Uterus (tissue), 4 donors: Measurements from ENCODE around the gene HMGCS2. TPM values are rescaled to one million over a fixed set of nuclear protein-coding genes. Genes with fewer than 3 reads are reported as not detected.

ENCODE experiments used
- DNase-seq, 2 donors: peaks; one replicate each; pipeline ENCODE4 v3.0.0-alpha.2; 2019 to 2020
- H3K27ac ChIP-seq, 2 donors: fragments of 200-600 bp; sonication (generic); 1 replicate in 1 of 2; 2 replicates in 1 of 2; pipeline ENCODE4 v1.5.1; 2016 to 2018
- H3K27me3 ChIP-seq, 2 donors: fragments of 200-600 bp; sonication (generic); one replicate each; pipeline ENCODE4 v1.5.1; 2018 to 2019; ENCODE audit warnings: control low read depth in 1 of 2
- H3K36me3 ChIP-seq, 2 donors: fragments of 200-600 bp; sonication (generic); one replicate each; pipeline ENCODE4 v1.5.1; 2019; ENCODE audit warnings: control low read depth in 1 of 2
- H3K4me1 ChIP-seq, 2 donors: fragments of 200-600 bp; sonication (generic); one replicate each; pipeline ENCODE4 v1.5.1; 2018 to 2019; ENCODE audit warnings: control low read depth in 1 of 2
- H3K4me3 ChIP-seq, 2 donors: fragments of 200-600 bp; sonication (generic); 1 replicate in 1 of 2; 2 replicates in 1 of 2; pipeline ENCODE4 v1.5.1; 2018 to 2019; ENCODE audit warnings: mild to moderate bottlenecking in 1 of 2
- H3K9me3 ChIP-seq, 2 donors: fragments of 200-600 bp; sonication (generic); one replicate each; pipeline ENCODE4 v1.5.1; 2019; ENCODE audit warnings: control low read depth in 1 of 2
- CTCF ChIP-seq, 4 experiments: fragments of 200-600 bp in 2 of 4; fragments of 450-650 bp in 2 of 4; sonication (generic) in 2 of 4; IDR thresholded peaks; one replicate each; pipeline ENCODE4 v1.5.1; 2016 to 2019; ENCODE audit warnings: antibody characterized with exemption in 4 of 4, mild to moderate bottlenecking in 2 of 4, moderate library complexity in 1 of 4
- POLR2A ChIP-seq, 2 donors: fragments of 450-650 bp; IDR thresholded peaks; one replicate each; pipeline ENCODE4 v1.6.1; 2016; ENCODE audit warnings: antibody characterized with exemption in 2 of 2, mild to moderate bottlenecking in 1 of 2, moderate library complexity in 1 of 2
- intact Hi-C: fragments of 100-400 bp; cut with DNase I; formaldehyde crosslinking; loops from one replicate; pipeline ENCODE4 v1.15.1; 2023; ENCODE audit warnings: low total_unique reads
- total RNA-seq, 4 donors: library from RNA; depleted of rRNA in 3 of 4; stranded (reverse); fragments of >200 nt in 3 of 4; gene quantifications; one replicate each; pipeline versions ENCODE4 v1.1.0 to v1.2.4, GENCODE V29; 2014 to 2023
- donor health status: DM: yes; HTN: yes; CAD: no.

The HMGCS2 gene
- total RNA-seq, 4 donors from 2014 or later = 0.29 TPM; not detected in 3

DNA sequence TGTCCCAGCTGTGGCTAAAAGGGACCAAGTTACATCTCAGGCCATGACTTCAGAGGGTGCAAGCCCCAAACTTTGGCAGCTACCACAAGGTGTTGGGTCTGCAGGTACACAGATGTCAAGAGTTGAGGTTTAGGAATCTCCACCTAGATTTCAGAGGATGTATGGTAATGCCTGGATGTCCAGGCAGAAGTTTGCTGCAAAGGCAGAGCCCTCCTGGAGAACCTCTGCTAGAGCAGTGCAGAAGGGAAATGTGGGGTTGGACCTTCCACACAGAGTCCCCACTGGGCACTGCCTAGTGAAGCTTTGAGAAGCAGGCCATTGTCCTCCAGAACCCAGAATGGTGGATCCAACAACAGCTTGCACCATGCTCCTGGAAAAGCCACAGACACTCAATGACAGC, 67.0 kb downstream of the HMGCS2 start:
- Histone ChIP-seq H3K4me3 (no peak overlapping the region), H3K27ac (no peak overlapping the region), H3K4me1 (no peaks in the 10 kb centered on the region), H3K36me3 (no peaks in the 10 kb centered on the region), H3K9me3 (no peaks in the 10 kb centered on the region), H3K27me3 (no peaks in the 10 kb centered on the region)
- intact Hi-C loops = no loop called here
- DNase-seq = no peak
- TF ChIP-seq POLR2A (IDR thresholded peaks at IDR 0.05) (no peak), CTCF (IDR thresholded peaks at IDR 0.05) (no peak)

- H3K27ac ChIP-seq = no peak overlapping the region
- no peak overlapping the region for H3K4me3 ChIP-seq
- no peak for DNase-seq
- no peaks in the 10 kb centered on the region for H3K9me3 ChIP-seq
- no peaks in the 10 kb centered on the region for H3K36me3 ChIP-seq
- H3K27me3 ChIP-seq = no peaks in the 10 kb centered on the region
- no peaks in the 10 kb centered on the region for H3K4me1 ChIP-seq
- no peak for TF ChIP-seq CTCF (IDR thresholded peaks at IDR 0.05)
- no peak for TF ChIP-seq POLR2A (IDR thresholded peaks at IDR 0.05)
- intact Hi-C loops = no loop called here
Measured at GRCh38 chr1:119700326-119700725, 68.4 kb downstream of the HMGCS2 start.

Other genes with a start within 250 kb of the HMGCS2 start
- 10 to 100 TPM in 1 of 4 donors, 1 to 10 TPM in 3; 2.4 to 25.5 (median 7.9) TPM for gene ZNF697, start 120.6 kb downstream of the HMGCS2 start, total RNA-seq
- 100 to 1,000 TPM in 1 of 4 donors, 10 to 100 TPM in 2, 1 to 10 TPM in 1; 6.4 to 120 (median 34.6) TPM for gene PHGDH, start 57.0 kb downstream of the HMGCS2 start, total RNA-seq
- not detected for gene REG4, start 42.6 kb upstream of the HMGCS2 start, total RNA-seq
- not detected for gene ADAM30, start 127.6 kb upstream of the HMGCS2 start, total RNA-seq